Measurements from ENCODE around the gene ZNG1F.
"Not testable (repeated sequence)": the region's sequence is repeated elsewhere in the genome, so short reads cannot be mapped to it uniquely, and the experiment has no call there.

DNA sequence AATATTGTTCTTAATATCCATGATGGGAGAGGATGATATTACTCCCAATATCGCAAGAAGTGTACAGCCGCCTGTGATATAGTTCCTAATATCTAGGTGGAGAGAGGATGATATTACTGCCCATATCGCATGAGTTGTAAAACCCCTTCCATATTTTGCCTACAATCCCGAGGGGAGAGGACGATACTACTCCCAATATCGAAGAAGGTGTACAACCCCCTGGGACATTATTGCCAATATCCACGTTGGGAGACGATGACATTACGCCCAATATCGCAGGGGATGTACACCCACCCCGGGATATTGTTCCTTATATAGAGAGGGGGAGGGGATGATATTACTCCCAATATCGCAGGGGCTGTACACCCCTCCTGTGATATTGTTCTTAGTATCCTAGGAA lies 77.7 kb downstream of the ZNG1F start:
- TF ChIP-seq, protein P1, sequence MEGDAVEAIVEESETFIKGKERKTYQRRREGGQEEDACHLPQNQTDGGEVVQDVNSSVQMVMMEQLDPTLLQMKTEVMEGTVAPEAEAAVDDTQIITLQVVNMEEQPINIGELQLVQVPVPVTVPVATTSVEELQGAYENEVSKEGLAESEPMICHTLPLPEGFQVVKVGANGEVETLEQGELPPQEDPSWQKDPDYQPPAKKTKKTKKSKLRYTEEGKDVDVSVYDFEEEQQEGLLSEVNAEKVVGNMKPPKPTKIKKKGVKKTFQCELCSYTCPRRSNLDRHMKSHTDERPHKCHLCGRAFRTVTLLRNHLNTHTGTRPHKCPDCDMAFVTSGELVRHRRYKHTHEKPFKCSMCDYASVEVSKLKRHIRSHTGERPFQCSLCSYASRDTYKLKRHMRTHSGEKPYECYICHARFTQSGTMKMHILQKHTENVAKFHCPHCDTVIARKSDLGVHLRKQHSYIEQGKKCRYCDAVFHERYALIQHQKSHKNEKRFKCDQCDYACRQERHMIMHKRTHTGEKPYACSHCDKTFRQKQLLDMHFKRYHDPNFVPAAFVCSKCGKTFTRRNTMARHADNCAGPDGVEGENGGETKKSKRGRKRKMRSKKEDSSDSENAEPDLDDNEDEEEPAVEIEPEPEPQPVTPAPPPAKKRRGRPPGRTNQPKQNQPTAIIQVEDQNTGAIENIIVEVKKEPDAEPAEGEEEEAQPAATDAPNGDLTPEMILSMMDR (IDR thresholded peaks at IDR 0.05): not testable (repeated sequence)
- TF ChIP-seq POLR2A (IDR thresholded peaks at IDR 0.05): not testable (repeated sequence)
